Natural killer cell treated with Interleukin-12 subunit alpha and Interleukin-12 subunit beta and Interleukin-15 and Interleukin-18, amount 100 ng/mL, for 72 hours (primary cell): Measurements from ENCODE around the gene IFNGR1. TPM values are rescaled to one million over a fixed set of nuclear protein-coding genes. Genes with fewer than 3 reads are reported as not detected.

Experiments
- ATAC-seq, 2 donors: fragments of 150-1000 bp; cut with Tn5 transposase in 1 of 2; sonication (Bioruptor Pico), chemical (Tn5 transposase) in 1 of 2; 2 replicates each; pipeline ENCODE4 v1.10.0; 2021
- DNase-seq: peaks from one replicate; pipeline ENCODE4 v3.0.0; 2022; ENCODE audit warnings: low spot score
- H3K27ac Mint-ChIP-seq, 2 donors: 1 replicate in 1 of 2; 2 replicates in 1 of 2; pipeline ENCODE4 v1.8.0; 2022; ENCODE audit warnings: mixed read lengths in 2 of 2, mild to moderate bottlenecking in 1 of 2, moderate library complexity in 1 of 2
- H3K27me3 Mint-ChIP-seq, 2 donors: 1 replicate in 1 of 2; 2 replicates in 1 of 2; pipeline ENCODE4 v1.8.0; 2022; ENCODE audit warnings: mixed read lengths in 2 of 2
- H3K36me3 Mint-ChIP-seq: one replicate; pipeline ENCODE4 v1.8.0; 2022; ENCODE audit warnings: mixed read lengths
- H3K4me1 Mint-ChIP-seq, 2 donors: 1 replicate in 1 of 2; 2 replicates in 1 of 2; pipeline ENCODE4 v1.8.0; 2022; ENCODE audit warnings: low read depth in 2 of 2, mixed read lengths in 2 of 2, mild to moderate bottlenecking in 1 of 2
- H3K4me3 Mint-ChIP-seq: one replicate; pipeline ENCODE4 v1.8.0; 2022; ENCODE audit warnings: mixed read lengths
- H3K9me3 Mint-ChIP-seq: 2 replicates; pipeline ENCODE4 v1.8.0; 2022; ENCODE audit warnings: mixed read lengths
- total RNA-seq, 2 donors: library from RNA; stranded (reverse); gene quantifications; one replicate each; pipeline ENCODE4 v1.2.3, GENCODE V29; 2022

Gene IFNGR1
- total RNA-seq, 2 donors from 2014 or later: 19.8 to 31.9 TPM

DNA sequence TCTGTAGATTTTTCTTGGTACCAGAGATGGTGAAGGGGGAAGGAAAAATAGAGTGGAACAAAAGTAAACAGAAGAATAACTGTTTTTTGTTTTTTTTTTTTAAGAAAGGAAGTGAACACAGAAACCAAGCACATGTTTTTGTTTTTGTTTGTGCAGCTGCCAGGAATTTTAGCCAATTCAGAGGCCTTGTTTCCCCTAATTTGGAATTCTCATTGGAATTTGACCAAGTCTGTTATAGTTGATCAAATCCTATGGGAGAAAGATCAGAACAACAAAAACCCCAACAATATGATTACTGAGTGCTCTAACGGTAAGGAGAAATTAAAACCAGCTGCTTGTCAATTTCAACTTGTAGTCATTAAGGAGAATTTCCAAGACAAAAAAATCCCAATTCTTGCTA, 27.5 kb downstream of the IFNGR1 start:
- no peak for ATAC-seq
- H3K36me3 Mint-ChIP-seq: no peaks in the 10 kb centered on the region
- no peaks in the 10 kb centered on the region for H3K9me3 Mint-ChIP-seq
- H3K4me3 Mint-ChIP-seq: no peak overlapping the region
- H3K4me1 Mint-ChIP-seq: peaks cover 5 to 7% of the 10 kb centered on the region in 2 donors
- DNase-seq: no peak
- no peak overlapping the region for H3K27ac Mint-ChIP-seq
- no peaks in the 10 kb centered on the region for H3K27me3 Mint-ChIP-seq

DNA sequence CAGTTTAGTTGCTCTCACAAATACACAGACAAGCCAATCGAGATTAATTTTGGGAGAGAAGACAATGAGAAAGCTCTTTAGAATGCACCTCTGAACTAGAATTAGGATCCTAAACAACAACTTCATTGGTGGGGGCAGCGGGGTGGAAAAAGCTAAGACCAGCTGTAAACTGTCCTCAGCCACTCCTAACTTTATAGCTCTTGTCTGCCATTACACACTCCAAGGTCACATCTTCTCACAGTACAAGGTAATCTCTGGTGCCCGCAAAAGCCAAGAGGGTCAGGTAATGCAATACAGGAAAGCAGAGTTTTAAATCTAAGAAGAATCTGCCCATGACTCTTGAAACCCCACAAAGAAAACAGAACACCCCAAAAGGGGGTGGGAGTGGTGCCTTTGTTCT, 27.9 kb downstream of the IFNGR1 start:
- Mint-ChIP-seq H3K36me3 (no peaks in the 10 kb centered on the region), H3K9me3 (no peaks in the 10 kb centered on the region), H3K4me3 (no peak overlapping the region), H3K27ac (no peak overlapping the region), H3K4me1 (peaks cover 5 to 7% of the 10 kb centered on the region in 2 donors), H3K27me3 (no peaks in the 10 kb centered on the region)
- DNase-seq (no peak), ATAC-seq (no peak)

DNA sequence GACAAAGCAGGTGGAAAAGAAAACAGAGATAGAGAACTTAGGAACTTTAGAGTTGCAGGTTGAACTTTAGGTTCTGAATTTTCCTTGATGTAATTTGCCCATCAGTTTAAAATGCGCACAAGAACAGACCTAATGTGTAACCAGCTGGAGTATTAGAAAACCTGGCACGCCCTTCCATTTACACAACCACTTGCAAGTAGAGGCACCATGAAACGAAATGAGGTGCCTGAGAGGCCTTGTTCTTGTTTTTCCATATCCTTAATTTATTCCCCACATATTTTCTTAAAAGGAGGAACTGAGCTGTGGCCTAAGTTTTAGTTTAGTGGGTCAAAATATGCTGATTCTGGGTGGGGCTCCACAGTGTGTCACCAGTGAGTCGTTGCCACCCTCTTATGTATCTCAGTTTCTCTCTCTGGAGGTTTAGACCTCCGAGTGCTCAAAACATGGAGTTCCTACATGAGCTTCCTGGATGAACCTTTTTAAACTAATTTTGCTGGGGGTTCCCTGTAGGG, 28.5 kb downstream of the IFNGR1 start:
- H3K27ac Mint-ChIP-seq: no peak overlapping the region
- ATAC-seq: no peak

DNA sequence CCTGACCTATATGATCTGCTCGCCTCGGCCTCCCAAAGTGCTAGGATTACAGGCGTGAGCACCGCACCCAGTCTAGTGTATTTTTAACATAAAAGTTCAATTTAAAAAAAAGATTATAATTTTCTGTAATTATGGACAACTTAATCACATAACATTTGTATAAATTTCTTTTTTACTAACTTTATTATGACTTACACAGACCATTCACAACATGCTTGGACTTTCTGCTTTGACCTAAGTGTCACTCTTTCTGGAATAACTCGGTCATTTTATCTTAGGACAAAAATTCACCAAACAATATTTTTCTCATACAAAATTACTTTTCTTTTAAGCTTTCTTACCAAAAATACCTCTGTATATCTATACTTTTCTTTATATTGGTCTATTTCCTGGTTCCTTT, 30.3 kb downstream of the IFNGR1 start:
- DNase-seq (no peak), ATAC-seq (no peak)
- Mint-ChIP-seq H3K4me1 (no peaks in the 10 kb centered on the region), H3K27me3 (no peaks in the 10 kb centered on the region), H3K36me3 (peaks cover 17% of the 10 kb centered on the region), H3K27ac (no peak overlapping the region), H3K9me3 (no peaks in the 10 kb centered on the region), H3K4me3 (no peak overlapping the region)

More for the DNA sequence above, 28.5 kb downstream of the IFNGR1 start:
- Mint-ChIP-seq H3K36me3 (peaks cover 2% of the 10 kb centered on the region), H3K4me1 (peaks cover 0 to under 1% of the 10 kb centered on the region in 2 donors), H3K4me3 (no peak overlapping the region), H3K9me3 (no peaks in the 10 kb centered on the region), H3K27me3 (no peaks in the 10 kb centered on the region)
- DNase-seq: no peak

DNA sequence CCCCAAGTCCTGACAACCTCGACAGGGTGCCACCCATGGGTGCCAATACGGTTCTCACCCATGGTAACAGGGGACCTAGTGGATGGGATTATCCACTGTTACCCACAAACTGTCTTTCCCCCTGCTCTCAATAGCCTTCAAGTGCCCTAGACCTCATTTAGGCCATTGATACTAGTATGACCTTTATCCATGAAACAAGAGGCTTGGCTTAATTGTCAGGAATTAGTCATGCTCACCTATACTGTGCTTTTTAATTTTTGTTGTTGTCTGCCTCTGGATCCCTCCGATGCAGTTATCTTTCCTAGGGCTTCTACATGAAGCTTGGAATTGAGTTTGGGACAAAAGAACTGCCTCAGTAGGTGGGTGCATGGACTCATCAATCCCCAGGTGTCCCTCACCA, 33.9 kb downstream of the IFNGR1 start:
- Mint-ChIP-seq H3K4me1 (no peaks in the 10 kb centered on the region), H3K4me3 (no peak overlapping the region), H3K27me3 (no peaks in the 10 kb centered on the region), H3K36me3 (peaks cover 32% of the 10 kb centered on the region), H3K27ac (no peak overlapping the region), H3K9me3 (peaks cover 8% of the 10 kb centered on the region)
- no peak for ATAC-seq
- no peak for DNase-seq

- Mint-ChIP-seq H3K36me3 (peaks cover 39% of the 10 kb centered on the region), H3K9me3 (peaks cover 13% of the 10 kb centered on the region), H3K27ac (no peak overlapping the region), H3K4me3 (no peak overlapping the region), H3K27me3 (peaks cover 2 to 3% of the 10 kb centered on the region in 2 donors), H3K4me1 (peaks cover 0 to 3% of the 10 kb centered on the region in 2 donors)
- DNase-seq (no peak), ATAC-seq (no peak)
Measured at GRCh38 chr6:137182654-137183073, 36.5 kb downstream of the IFNGR1 start.

- Mint-ChIP-seq H3K4me1 (peaks cover 0 to 3% of the 10 kb centered on the region in 2 donors), H3K36me3 (peaks cover 39% of the 10 kb centered on the region), H3K9me3 (peaks cover 13% of the 10 kb centered on the region), H3K4me3 (no peak overlapping the region), H3K27ac (no peak overlapping the region), H3K27me3 (peaks cover 3 to 8% of the 10 kb centered on the region in 2 donors)
- ATAC-seq: no peak
- DNase-seq: no peak
Measured at GRCh38 chr6:137181891-137182653, 37.1 kb downstream of the IFNGR1 start.

DNA sequence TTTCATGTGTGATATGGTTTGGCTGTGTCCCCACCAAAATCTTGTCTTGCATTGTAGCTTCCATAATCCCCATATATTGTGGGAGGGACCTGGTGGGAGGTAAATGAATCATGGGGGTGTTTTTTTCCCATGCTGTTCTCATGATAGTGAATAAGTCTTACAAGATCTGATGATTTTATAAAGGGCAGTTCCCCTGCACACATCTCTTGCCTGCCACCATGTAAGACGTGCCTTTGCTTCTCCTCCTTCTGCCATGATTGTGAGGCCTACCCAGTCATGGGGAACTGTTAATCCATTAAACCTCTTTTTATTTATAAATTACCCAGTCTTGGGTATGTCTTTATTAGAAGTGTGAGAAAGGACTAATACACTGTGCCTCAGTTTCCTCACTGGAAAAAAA, 41.6 kb downstream of the IFNGR1 start:
- DNase-seq (no peak), ATAC-seq (no peak)
- H3K27ac Mint-ChIP-seq: no peak overlapping the region
- H3K9me3 Mint-ChIP-seq: peaks cover 13% of the 10 kb centered on the region
- H3K27me3 Mint-ChIP-seq: peaks cover 8% of the 10 kb centered on the region in 2 donors
- H3K4me3 Mint-ChIP-seq: no peak overlapping the region
- peaks cover 21% of the 10 kb centered on the region for H3K36me3 Mint-ChIP-seq
- peaks cover 0 to 3% of the 10 kb centered on the region in 2 donors for H3K4me1 Mint-ChIP-seq

- Mint-ChIP-seq H3K27ac (no peak overlapping the region), H3K27me3 (peaks cover 8% of the 10 kb centered on the region in 2 donors), H3K36me3 (peaks cover 15% of the 10 kb centered on the region), H3K4me3 (no peak overlapping the region), H3K9me3 (peaks cover 11% of the 10 kb centered on the region), H3K4me1 (peaks cover 0 to 3% of the 10 kb centered on the region in 2 donors)
- DNase-seq (no peak), ATAC-seq (no peak)
Measured at GRCh38 chr6:137176729-137177128, 42.5 kb downstream of the IFNGR1 start.

DNA sequence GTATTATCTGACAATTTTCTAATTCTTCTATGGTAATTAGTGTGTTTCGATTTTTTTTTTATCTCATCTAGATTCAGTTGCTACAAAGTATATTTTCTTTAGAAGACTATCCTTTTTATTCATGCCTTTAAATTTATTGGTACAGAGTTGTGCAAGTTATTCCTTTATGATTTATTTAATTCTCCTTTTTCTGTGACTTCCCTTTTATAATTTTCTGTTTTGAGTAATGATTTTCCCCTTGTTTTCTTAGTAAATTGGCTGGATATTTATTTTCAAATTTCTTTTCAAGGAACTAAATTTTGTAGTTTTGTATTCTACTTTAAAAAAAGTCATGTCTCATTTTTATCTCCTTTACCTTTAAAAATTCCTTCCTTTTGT, 43.3 kb downstream of the IFNGR1 start:
- no peak for ATAC-seq
- Mint-ChIP-seq H3K27me3 (peaks cover 8% of the 10 kb centered on the region in 2 donors), H3K4me3 (no peak overlapping the region), H3K27ac (no peak overlapping the region), H3K4me1 (peaks cover 0 to 3% of the 10 kb centered on the region in 2 donors), H3K9me3 (peaks cover 10% of the 10 kb centered on the region), H3K36me3 (peaks cover 11% of the 10 kb centered on the region)
- DNase-seq: no peak

DNA sequence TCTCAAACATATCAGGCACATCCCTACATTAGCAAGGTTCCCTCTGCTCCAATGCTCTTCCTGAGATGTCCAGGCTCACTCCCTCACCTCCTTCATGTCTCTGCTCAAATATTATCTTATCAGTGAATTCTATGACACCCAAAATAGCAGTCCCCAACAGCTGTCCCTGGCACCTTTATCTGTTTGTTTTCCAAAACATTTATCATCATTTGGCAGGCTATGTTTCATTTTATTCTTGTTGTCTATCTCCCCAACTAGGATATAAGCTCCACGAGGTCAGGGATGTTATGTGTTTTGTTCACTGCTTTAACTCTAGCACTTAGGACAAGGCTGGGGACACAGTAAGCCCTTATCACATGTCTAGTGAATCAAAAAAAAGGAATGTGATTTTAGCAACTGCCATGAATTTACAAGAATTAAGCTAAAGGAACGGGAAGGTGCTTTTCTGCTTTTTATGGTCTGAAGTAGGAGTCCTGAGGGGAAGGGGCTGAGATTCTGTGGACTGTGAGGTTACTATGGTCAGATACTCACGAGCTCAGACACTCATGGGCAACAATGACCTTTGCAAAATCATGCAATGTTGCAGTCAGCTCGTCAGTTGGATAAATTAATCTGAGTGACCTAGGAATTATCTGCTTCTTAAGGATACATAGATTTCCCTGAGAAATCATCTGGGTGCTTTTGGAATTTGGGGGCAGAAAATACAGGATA, 43.9 kb downstream of the IFNGR1 start:
- Mint-ChIP-seq H3K4me1 (peaks cover 0 to 3% of the 10 kb centered on the region in 2 donors), H3K36me3 (peaks cover 7% of the 10 kb centered on the region), H3K27ac (no peak overlapping the region), H3K4me3 (no peak overlapping the region), H3K9me3 (peaks cover 5% of the 10 kb centered on the region), H3K27me3 (peaks cover 8 to 11% of the 10 kb centered on the region in 2 donors)
- no peak for ATAC-seq
- DNase-seq: no peak

GRCh38 chr6:137173501-137173900, 45.7 kb downstream of the IFNGR1 start, which contains the start of gene IL22RA2:
IL22RA2 (minus strand) TSS chr6:137173644; CDS start chr6:137161749, 11,895 bp downstream.
- no peak within 1 kb of the TSS for H3K27ac Mint-ChIP-seq
- peaks cover 10% of the 10 kb centered on the region for H3K36me3 Mint-ChIP-seq
- no peak for ATAC-seq
- H3K9me3 Mint-ChIP-seq: peaks cover 3% of the 10 kb centered on the region
- H3K27me3 Mint-ChIP-seq: peaks cover 14 to 21% of the 10 kb centered on the region in 2 donors
- H3K4me3 Mint-ChIP-seq: no peak within 1 kb of the TSS
- peaks cover 0 to under 1% of the 10 kb centered on the region in 2 donors for H3K4me1 Mint-ChIP-seq
- no peak for DNase-seq

DNA sequence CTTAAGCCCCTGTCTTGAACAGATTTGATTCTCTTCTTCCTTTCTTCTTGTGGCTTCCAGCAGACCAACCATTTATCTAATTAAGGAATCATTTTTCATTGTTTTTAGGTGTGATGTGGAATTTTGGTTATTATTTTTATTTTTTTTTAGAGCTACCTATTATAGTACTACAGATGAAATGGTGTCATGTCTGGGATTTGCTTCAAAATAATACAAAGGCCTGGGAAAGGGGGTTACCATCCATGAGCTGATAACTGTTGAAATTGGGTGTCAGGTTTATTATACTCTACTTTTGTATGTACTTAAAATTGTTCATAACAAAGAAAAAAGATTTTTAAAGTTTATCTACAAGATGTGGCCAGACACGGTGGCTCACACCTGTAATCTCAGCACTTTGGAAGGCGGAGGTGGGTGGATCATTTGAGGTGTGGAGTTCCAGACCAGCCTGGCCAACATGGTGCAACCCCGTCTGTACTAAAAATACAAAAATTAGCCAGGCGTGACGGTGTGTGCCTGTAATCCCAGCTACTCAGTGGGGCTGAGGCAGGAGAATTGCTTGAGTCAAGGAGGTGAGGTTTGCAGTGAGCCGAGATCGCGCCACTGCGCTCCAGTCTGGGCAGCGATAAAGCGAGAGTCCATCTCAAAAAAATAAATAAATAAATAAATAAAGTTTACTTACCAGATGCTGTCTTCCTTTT, 46.3 kb downstream of the IFNGR1 start:
- Mint-ChIP-seq H3K4me1 (peaks cover 0 to 6% of the 10 kb centered on the region in 2 donors), H3K4me3 (no peak overlapping the region)
- ATAC-seq: no peak

More for the DNA sequence above, 46.3 kb downstream of the IFNGR1 start:
- Mint-ChIP-seq H3K36me3 (peaks cover 15% of the 10 kb centered on the region), H3K27ac (no peak overlapping the region), H3K9me3 (peaks cover 3% of the 10 kb centered on the region), H3K27me3 (peaks cover 14 to 21% of the 10 kb centered on the region in 2 donors)
- DNase-seq: no peak
